ENCODE data around the gene LDLRAP1. TPM values are rescaled to one million over a fixed set of nuclear protein-coding genes. Genes with fewer than 3 reads are reported as not detected.
A peak's percentile ranks its signal among the peaks of the same experiment; 100 is the strongest.

LDLRAP1 gene
- total and polyA plus RNA-seq, 4 donors: 5.2 to 17.8 (median 13.3) TPM

DNA sequence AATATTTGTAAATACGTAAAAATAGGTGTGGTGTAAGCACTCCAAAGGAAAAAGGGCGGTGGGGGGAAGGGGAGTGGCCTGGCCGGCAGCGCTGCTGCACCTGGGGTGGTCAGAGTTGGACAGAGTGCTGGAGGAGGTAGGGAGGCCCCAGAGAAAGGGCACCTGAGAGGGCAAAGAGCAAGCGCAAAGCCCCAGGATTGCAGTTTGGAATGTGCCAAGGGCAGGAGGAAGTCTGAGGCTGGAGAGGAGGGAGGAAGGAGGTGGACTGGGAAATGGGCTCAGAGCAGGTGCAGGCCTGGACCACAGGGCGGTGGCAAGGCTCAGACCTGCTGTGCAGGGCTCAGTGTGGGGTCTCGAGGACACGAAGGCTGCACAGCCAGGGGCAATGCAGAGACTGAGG is 30.6 kb downstream of the LDLRAP1 start:
- TF ChIP-seq RAD21 (IDR thresholded peaks at IDR 0.05) (no peak), ATF3 (IDR thresholded peaks at IDR 0.05) (no peak), EGR1 (IDR thresholded peaks at IDR 0.05; ENCODE audit: low read depth in 2 of 2) (no peak), SP1 (IDR thresholded peaks at IDR 0.05) (no peak), GABPA (IDR thresholded peaks at IDR 0.05 in 1 of 2, conservative IDR thresholded peaks at IDR 0.05 in 1 of 2) (no peak), JUND (IDR thresholded peaks at IDR 0.05) (no peak), FOXA1 (IDR thresholded peaks at IDR 0.05) (no peak), CTCF (IDR thresholded peaks at IDR 0.05; ENCODE audit: low read depth, low read length, missing input control) (no peak), RXRA (IDR thresholded peaks at IDR 0.05) (no peak), HNF4G (IDR thresholded peaks at IDR 0.05) (no peak), HNF4A (conservative IDR thresholded peaks at IDR 0.05) (no peak)
- 54% methylated on average over 8 of the region's 8 CpGs for WGBS
- Histone ChIP-seq H3K4me3 (ENCODE audit: low read depth in 1 of 3, low read length in 3 of 3) (no peak overlapping the region), H3K27me3 (ENCODE audit: control insufficient read depth in 4 of 4, insufficient read depth in 4 of 4, low read length in 3 of 4) (no peaks in the 10 kb centered on the region), H3K27ac (ENCODE audit: low read depth in 1 of 2, low read length in 2 of 2) (peak overlapping the region; percentile 4 to 16), H3K9me3 (ENCODE audit: control insufficient read depth in 4 of 4, low read length in 3 of 4) (no peaks in the 10 kb centered on the region), H3K9ac (ENCODE audit: low read depth in 1 of 2, low read length in 2 of 2) (no peak overlapping the region), H3K36me3 (ENCODE audit: control insufficient read depth in 4 of 4, insufficient read depth in 3 of 4, low read depth in 1 of 4, low read length in 3 of 4) (no peaks in the 10 kb centered on the region), H3K4me1 (ENCODE audit: control insufficient read depth in 4 of 4, insufficient read depth in 4 of 4, low read length in 3 of 4) (peaks cover 6 to 40% (median 37%) of the 10 kb centered on the region in 4 donors)
- DNase-seq (ENCODE audit: low spot score): no peak

DNA sequence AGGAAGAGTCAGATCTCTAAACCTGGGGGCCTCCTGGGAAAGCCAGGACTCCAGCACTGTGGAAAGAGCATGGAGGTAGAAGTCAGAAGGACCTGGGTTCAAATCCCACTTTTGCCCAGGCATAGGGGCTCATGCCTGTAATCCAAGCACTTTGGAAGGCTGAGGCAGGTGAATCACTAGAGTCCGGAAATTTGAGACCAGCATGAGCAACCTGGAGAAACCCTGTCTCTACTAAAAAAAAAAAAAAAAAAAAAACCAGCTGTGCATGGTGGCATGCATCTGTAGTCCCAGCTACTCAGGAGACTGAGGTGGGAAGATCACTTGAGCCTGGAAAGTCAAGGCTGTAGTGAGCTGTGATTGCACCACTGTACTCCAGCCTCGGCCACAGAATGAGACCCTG is 31.8 kb downstream of the LDLRAP1 start:
- no peak overlapping the region for H3K9ac ChIP-seq (ENCODE audit: low read depth in 1 of 2, low read length in 2 of 2)
- no peaks in the 10 kb centered on the region for H3K36me3 ChIP-seq (ENCODE audit: control insufficient read depth in 4 of 4, insufficient read depth in 3 of 4, low read depth in 1 of 4, low read length in 3 of 4)
- no peak overlapping the region for H3K27ac ChIP-seq (ENCODE audit: low read depth in 1 of 2, low read length in 2 of 2)
- peaks cover 6 to 40% (median 37%) of the 10 kb centered on the region in 4 donors for H3K4me1 ChIP-seq (ENCODE audit: control insufficient read depth in 4 of 4, insufficient read depth in 4 of 4, low read length in 3 of 4)
- no peak for TF ChIP-seq HNF4G (IDR thresholded peaks at IDR 0.05)
- TF ChIP-seq RXRA (IDR thresholded peaks at IDR 0.05): no peak
- no peak for TF ChIP-seq GABPA (IDR thresholded peaks at IDR 0.05 in 1 of 2, conservative IDR thresholded peaks at IDR 0.05 in 1 of 2)
- TF ChIP-seq NR2F2 (IDR thresholded peaks at IDR 0.05): no peak
- no peak for TF ChIP-seq FOXA1 (IDR thresholded peaks at IDR 0.05)
- TF ChIP-seq CTCF (IDR thresholded peaks at IDR 0.05; ENCODE audit: low read depth, low read length, missing input control): no peak
- no peak for TF ChIP-seq JUND (IDR thresholded peaks at IDR 0.05)
- no peak for TF ChIP-seq ATF3 (IDR thresholded peaks at IDR 0.05)
- TF ChIP-seq, protein P1, sequence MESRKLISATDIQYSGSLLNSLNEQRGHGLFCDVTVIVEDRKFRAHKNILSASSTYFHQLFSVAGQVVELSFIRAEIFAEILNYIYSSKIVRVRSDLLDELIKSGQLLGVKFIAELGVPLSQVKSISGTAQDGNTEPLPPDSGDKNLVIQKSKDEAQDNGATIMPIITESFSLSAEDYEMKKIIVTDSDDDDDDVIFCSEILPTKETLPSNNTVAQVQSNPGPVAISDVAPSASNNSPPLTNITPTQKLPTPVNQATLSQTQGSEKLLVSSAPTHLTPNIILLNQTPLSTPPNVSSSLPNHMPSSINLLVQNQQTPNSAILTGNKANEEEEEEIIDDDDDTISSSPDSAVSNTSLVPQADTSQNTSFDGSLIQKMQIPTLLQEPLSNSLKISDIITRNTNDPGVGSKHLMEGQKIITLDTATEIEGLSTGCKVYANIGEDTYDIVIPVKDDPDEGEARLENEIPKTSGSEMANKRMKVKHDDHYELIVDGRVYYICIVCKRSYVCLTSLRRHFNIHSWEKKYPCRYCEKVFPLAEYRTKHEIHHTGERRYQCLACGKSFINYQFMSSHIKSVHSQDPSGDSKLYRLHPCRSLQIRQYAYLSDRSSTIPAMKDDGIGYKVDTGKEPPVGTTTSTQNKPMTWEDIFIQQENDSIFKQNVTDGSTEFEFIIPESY (IDR thresholded peaks at IDR 0.05): no peak
- TF ChIP-seq, protein P2, sequence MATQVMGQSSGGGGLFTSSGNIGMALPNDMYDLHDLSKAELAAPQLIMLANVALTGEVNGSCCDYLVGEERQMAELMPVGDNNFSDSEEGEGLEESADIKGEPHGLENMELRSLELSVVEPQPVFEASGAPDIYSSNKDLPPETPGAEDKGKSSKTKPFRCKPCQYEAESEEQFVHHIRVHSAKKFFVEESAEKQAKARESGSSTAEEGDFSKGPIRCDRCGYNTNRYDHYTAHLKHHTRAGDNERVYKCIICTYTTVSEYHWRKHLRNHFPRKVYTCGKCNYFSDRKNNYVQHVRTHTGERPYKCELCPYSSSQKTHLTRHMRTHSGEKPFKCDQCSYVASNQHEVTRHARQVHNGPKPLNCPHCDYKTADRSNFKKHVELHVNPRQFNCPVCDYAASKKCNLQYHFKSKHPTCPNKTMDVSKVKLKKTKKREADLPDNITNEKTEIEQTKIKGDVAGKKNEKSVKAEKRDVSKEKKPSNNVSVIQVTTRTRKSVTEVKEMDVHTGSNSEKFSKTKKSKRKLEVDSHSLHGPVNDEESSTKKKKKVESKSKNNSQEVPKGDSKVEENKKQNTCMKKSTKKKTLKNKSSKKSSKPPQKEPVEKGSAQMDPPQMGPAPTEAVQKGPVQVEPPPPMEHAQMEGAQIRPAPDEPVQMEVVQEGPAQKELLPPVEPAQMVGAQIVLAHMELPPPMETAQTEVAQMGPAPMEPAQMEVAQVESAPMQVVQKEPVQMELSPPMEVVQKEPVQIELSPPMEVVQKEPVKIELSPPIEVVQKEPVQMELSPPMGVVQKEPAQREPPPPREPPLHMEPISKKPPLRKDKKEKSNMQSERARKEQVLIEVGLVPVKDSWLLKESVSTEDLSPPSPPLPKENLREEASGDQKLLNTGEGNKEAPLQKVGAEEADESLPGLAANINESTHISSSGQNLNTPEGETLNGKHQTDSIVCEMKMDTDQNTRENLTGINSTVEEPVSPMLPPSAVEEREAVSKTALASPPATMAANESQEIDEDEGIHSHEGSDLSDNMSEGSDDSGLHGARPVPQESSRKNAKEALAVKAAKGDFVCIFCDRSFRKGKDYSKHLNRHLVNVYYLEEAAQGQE (IDR thresholded peaks at IDR 0.05): no peak
- TF ChIP-seq YY1 (IDR thresholded peaks at IDR 0.05): no peak
- no peak for TF ChIP-seq SP1 (IDR thresholded peaks at IDR 0.05)
- no peak for TF ChIP-seq TAF1 (conservative IDR thresholded peaks at IDR 0.05)
- no peak for TF ChIP-seq EGR1 (IDR thresholded peaks at IDR 0.05; ENCODE audit: low read depth in 2 of 2)
- TF ChIP-seq MAX (IDR thresholded peaks at IDR 0.05): no peak
- no peak for TF ChIP-seq HNF4A (conservative IDR thresholded peaks at IDR 0.05)
- no peak for DNase-seq (ENCODE audit: low spot score)
- no peaks in the 10 kb centered on the region for H3K9me3 ChIP-seq (ENCODE audit: control insufficient read depth in 4 of 4, low read length in 3 of 4)
- H3K27me3 ChIP-seq (ENCODE audit: control insufficient read depth in 4 of 4, insufficient read depth in 4 of 4, low read length in 3 of 4): no peaks in the 10 kb centered on the region
- 97% methylated on average over 2 of the region's 2 CpGs for WGBS
- no peak overlapping the region for H3K4me3 ChIP-seq (ENCODE audit: low read depth in 1 of 3, low read length in 3 of 3)

Data from liver (tissue), 9 donors.